Measurements from ENCODE around the gene LRRC71.

- TF ChIP-seq, protein P1, sequence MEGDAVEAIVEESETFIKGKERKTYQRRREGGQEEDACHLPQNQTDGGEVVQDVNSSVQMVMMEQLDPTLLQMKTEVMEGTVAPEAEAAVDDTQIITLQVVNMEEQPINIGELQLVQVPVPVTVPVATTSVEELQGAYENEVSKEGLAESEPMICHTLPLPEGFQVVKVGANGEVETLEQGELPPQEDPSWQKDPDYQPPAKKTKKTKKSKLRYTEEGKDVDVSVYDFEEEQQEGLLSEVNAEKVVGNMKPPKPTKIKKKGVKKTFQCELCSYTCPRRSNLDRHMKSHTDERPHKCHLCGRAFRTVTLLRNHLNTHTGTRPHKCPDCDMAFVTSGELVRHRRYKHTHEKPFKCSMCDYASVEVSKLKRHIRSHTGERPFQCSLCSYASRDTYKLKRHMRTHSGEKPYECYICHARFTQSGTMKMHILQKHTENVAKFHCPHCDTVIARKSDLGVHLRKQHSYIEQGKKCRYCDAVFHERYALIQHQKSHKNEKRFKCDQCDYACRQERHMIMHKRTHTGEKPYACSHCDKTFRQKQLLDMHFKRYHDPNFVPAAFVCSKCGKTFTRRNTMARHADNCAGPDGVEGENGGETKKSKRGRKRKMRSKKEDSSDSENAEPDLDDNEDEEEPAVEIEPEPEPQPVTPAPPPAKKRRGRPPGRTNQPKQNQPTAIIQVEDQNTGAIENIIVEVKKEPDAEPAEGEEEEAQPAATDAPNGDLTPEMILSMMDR (IDR thresholded peaks at IDR 0.05; ENCODE audit: insufficient read depth, low read depth, low read length), result no peak
- TF ChIP-seq EZH2 (IDR thresholded peaks at IDR 0.05; ENCODE audit: insufficient read depth, low read length), result no peak
These were observed 28.3 kb downstream of the LRRC71 start for GRCh38 chr1:156948708-156949107.

Data from astrocyte (in vitro differentiated cells and primary cell).